ENCODE measurements around the gene TP63.

GRCh38 chr3:189720736-189721417 lies 89.7 kb downstream of the TP63 start:
- TF ChIP-seq, protein P1, sequence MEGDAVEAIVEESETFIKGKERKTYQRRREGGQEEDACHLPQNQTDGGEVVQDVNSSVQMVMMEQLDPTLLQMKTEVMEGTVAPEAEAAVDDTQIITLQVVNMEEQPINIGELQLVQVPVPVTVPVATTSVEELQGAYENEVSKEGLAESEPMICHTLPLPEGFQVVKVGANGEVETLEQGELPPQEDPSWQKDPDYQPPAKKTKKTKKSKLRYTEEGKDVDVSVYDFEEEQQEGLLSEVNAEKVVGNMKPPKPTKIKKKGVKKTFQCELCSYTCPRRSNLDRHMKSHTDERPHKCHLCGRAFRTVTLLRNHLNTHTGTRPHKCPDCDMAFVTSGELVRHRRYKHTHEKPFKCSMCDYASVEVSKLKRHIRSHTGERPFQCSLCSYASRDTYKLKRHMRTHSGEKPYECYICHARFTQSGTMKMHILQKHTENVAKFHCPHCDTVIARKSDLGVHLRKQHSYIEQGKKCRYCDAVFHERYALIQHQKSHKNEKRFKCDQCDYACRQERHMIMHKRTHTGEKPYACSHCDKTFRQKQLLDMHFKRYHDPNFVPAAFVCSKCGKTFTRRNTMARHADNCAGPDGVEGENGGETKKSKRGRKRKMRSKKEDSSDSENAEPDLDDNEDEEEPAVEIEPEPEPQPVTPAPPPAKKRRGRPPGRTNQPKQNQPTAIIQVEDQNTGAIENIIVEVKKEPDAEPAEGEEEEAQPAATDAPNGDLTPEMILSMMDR (IDR thresholded peaks at IDR 0.05) = no peak
- TF ChIP-seq POLR2A (IDR thresholded peaks at IDR 0.05) = no peak

Data from Peyer's patch (tissue), 4 donors.